GM19099 (cell line): ENCODE data around the gene ZNF385D.

Source experiments
- POLR2A ChIP-seq: IDR thresholded peaks from 3 replicates; pipeline ENCODE4 v1.6.1; 2011; ENCODE audit warnings: low read depth; ENCODE audit not compliant: insufficient read length; ENCODE audit errors: extremely low read depth

Gene ZNF385D

DNA sequence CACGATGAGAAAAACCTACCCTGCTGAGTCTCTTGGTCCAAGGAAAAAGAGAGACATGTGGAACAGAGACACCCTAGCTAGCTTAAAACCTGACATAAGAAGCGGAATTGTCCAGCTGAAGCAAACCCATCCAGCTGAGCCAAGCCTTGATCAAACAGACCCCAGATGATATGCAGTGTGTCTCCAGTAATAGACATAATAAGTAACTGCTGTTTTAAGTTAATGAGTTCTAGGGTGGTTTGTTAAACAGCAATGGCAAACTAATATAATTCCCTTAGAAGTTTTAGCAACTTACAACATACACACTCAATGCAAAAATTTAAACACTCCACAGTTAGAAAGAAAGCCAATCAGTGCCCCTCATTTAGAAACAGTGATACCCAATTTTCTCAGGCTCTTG is 26.8 kb upstream of the ZNF385D start:
- no peak for TF ChIP-seq POLR2A

DNA sequence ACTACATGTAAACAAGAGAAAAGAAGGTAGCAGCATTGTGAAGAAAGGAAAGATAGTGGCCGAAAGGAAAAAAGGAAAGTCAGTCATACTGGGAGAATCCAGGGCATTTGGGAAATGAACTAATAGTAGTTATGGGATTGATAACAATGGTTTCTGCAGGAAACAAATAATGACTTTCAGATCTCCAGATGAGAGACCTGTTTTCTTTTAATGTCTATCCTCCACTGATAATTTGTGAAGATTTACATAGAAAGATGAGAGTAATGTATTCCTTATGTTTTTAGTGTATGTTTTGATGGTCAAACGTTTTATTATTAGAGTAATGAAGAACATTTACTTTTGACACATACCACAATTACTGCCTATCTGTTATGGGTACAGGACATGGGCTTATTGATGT is 15.0 kb upstream of the ZNF385D start:
- TF ChIP-seq POLR2A, result no peak

DNA sequence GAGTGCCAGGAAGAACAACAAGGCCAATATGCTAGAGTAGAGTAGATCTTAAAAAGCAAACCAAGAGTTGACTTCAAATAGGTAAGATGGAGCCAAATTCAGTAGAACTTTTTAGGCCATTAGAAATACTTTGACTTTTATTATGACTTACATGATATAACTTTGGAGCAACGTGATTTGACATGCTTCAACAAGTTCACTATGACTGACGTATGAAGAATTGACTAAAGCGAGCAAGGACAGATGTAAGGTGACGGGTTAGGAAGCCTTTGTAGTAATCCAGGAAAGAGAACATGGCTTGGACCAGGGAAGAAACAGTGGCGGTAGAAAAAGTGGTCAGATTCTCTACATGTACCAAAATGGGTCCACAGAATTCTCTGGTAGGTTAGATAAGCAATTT is 4.9 kb upstream of the ZNF385D start:
- TF ChIP-seq POLR2A, result no peak

DNA sequence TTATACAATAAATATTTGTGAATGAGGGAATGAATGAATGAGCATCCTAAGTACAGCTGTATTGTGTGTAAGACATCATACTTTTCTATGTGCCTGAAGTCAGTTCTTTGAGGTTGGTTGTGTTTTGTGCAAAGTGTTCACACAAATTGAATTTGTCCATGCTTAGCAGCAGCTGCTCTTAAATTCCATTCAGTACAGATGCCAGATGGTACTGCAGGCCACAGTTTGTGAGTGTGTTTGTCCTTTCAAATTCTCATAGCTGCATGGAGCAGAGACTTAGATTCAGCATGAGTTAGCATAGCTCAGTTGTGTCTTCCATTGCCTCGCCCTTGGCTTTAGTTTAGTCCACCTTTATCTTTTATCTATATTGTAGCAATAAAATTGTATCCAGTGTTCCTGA is 3.8 kb upstream of the ZNF385D start:
- no peak for TF ChIP-seq POLR2A

DNA sequence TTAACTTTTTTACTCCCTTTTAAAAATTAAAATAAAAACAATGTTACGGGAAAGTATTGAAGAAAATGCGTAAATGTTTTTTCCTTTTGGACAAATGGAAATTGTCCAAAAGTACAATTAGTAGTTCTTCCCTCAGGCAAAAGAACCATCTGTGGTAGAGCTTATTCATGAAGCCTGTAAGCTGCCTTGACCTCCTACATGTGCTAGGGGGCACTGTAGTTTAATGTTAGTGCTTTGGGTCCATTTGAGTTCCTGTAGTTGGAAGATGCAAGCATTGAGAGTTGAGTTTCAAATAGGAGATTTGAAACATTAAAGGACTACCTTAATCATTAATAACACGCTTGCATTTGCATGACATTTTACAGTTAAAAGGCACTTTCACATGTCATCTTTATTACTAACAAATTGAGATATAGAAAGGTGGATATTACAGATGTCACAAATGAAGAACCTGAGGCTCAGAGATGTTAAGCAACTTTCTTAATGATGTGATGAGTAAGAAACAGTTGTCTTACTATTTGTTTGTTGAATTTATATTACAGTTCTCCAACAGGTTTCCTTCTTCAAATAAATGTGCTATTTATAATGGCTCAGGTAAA is 1.8 kb upstream of the ZNF385D start:
- no peak for TF ChIP-seq POLR2A

GRCh38 chr3:21751886-21752285 is 876 bp upstream of the ZNF385D start:
- TF ChIP-seq POLR2A, result no peak

GRCh38 chr3:21750080-21750696 is 822 bp downstream of the ZNF385D start:
- TF ChIP-seq POLR2A, result no peak

- no peak for TF ChIP-seq POLR2A
These were observed 2.9 kb downstream of the ZNF385D start for GRCh38 chr3:21747966-21748555.

- no peak for TF ChIP-seq POLR2A
These were observed 3.6 kb downstream of the ZNF385D start for GRCh38 chr3:21747376-21747775.

- no peak for TF ChIP-seq POLR2A
These were observed 5.0 kb downstream of the ZNF385D start for GRCh38 chr3:21745966-21746365.

GRCh38 chr3:21744793-21745192 is 6.2 kb downstream of the ZNF385D start:
- no peak for TF ChIP-seq POLR2A

GRCh38 chr3:21738935-21739702 is 11.9 kb downstream of the ZNF385D start:
- TF ChIP-seq POLR2A, result no peak

GRCh38 chr3:21738283-21738682 is 12.7 kb downstream of the ZNF385D start:
- no peak for TF ChIP-seq POLR2A

- no peak for TF ChIP-seq POLR2A
These were observed 16.3 kb downstream of the ZNF385D start for GRCh38 chr3:21734746-21735145.

GRCh38 chr3:21729888-21730459 is 21.0 kb downstream of the ZNF385D start:
- TF ChIP-seq POLR2A, result no peak
